ENCODE measurements around the gene ZFAND3.

- TF ChIP-seq ZNF274 (IDR thresholded peaks at IDR 0.05; ENCODE audit: low read depth, low read length), result no peak
- TF ChIP-seq YY1 (IDR thresholded peaks at IDR 0.05; ENCODE audit: insufficient read depth, insufficient read length), result no peak
These were observed 365.7 kb downstream of the ZFAND3 start for GRCh38 chr6:38185244-38185643.

Data from NT2/D1 (cell line).